Adrenal gland (tissue), 5 donors: ENCODE results near the gene TENT4B.

Experiments
- CTCF ChIP-seq, 6 experiments: fragments of 450-650 bp in 4 of 6; fragments of 200-600 bp in 2 of 6; sonication (generic) in 1 of 6; IDR thresholded peaks; 1 replicate in 5 of 6; 2 replicates in 1 of 6; pipeline versions ENCODE4 v1.5.1 to v1.8.0; 2016 to 2021; ENCODE audit warnings: antibody characterized with exemption in 6 of 6, mild to moderate bottlenecking in 2 of 6, moderate library complexity in 1 of 6
- POLR2A ChIP-seq, 2 donors: fragments of 450-650 bp; IDR thresholded peaks; one replicate each; pipeline ENCODE4 v1.6.1; 2017; ENCODE audit warnings: antibody characterized with exemption in 2 of 2, mild to moderate bottlenecking in 2 of 2, moderate library complexity in 1 of 2
- donor health status: DM: no; HTN: no; CAD: no.

DNA sequence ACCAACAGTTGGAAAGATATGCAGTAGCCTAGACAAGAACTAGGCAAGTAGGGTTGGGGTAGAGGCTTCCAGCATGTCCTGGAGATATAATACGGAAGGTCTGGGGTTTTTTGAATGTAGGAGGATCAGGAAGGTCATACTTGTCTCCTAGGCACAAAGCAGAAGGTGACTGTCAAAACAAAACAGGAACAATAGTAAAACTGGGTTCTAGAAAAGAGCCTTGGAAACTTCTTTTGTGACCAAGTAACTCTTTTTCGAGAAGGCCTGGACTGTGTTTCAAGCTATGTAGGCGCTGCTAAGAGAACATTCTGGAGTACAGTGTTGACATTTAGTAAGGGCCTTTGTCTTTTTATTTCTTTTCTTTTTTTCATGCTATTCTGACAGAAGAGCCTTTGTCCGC lies 26.9 kb upstream of the TENT4B start:
- TF ChIP-seq CTCF (IDR thresholded peaks at IDR 0.05), result no peak
- no peak for TF ChIP-seq POLR2A (IDR thresholded peaks at IDR 0.05)
